Ascending aorta (tissue), 2 donors: ENCODE measurements around the gene PIGM. TPM values are rescaled to one million over a fixed set of nuclear protein-coding genes. Genes with fewer than 3 reads are reported as not detected.
A peak's percentile ranks its signal among the peaks of the same experiment; 100 is the strongest.

ENCODE experiments used
- DNase-seq, 2 donors: peaks; one replicate each; pipeline ENCODE4 v3.0.0-alpha.2; 2019; ENCODE audit warnings: low spot score in 2 of 2
- H3K27ac ChIP-seq, 2 donors: fragments of 200-600 bp; sonication (generic); one replicate each; pipeline ENCODE4 v1.5.1; 2016 to 2017; ENCODE audit warnings: mild to moderate bottlenecking in 1 of 2
- H3K27me3 ChIP-seq: fragments of 200-600 bp; sonication (generic); one replicate; pipeline ENCODE4 v1.5.1; 2017
- H3K36me3 ChIP-seq, 2 donors: fragments of 200-600 bp; sonication (generic); one replicate each; pipeline ENCODE4 v1.5.1; 2016
- H3K4me1 ChIP-seq, 2 donors: fragments of 200-600 bp; sonication (generic); one replicate each; pipeline ENCODE4 v1.5.1; 2016 to 2017; ENCODE audit warnings: mild to moderate bottlenecking in 1 of 2
- H3K4me3 ChIP-seq, 2 donors: fragments of 200-600 bp; sonication (generic); one replicate each; pipeline ENCODE4 v1.5.1; 2016 to 2017; ENCODE audit warnings: mild to moderate bottlenecking in 1 of 2
- H3K9me3 ChIP-seq, 2 donors: fragments of 200-600 bp; sonication (generic); one replicate each; pipeline ENCODE4 v1.5.1; 2016
- intact Hi-C: fragments of 100-400 bp; cut with DNase I; formaldehyde crosslinking; loops from one replicate; pipeline ENCODE4 v1.15.1; 2023
- total RNA-seq: library from RNA; depleted of rRNA; stranded (reverse); fragments of >200 nt; gene quantifications from one replicate; pipeline ENCODE4 v1.1.0, GENCODE V29; 2016
- TF ChIP-seq, protein P1 (sequence below), 3 experiments: fragments of 200-600 bp in 2 of 3; fragments of 450-650 bp in 1 of 3; sonication (generic) in 2 of 3; IDR thresholded peaks; one replicate each; pipeline ENCODE4 v1.5.1; 2016 to 2019; ENCODE audit warnings: antibody characterized with exemption in 3 of 3, mild to moderate bottlenecking in 1 of 3, moderate library complexity in 1 of 3

Gene PIGM
- total RNA-seq, 1 donor from 2014 or later, result 6.1 TPM

- H3K27me3 ChIP-seq, result no peaks in the 10 kb centered on the region
- H3K4me3 ChIP-seq, result no peak overlapping the region
- no peak overlapping the region for H3K27ac ChIP-seq
- H3K36me3 ChIP-seq, result no peaks in the 10 kb centered on the region
- TF ChIP-seq, protein P1, sequence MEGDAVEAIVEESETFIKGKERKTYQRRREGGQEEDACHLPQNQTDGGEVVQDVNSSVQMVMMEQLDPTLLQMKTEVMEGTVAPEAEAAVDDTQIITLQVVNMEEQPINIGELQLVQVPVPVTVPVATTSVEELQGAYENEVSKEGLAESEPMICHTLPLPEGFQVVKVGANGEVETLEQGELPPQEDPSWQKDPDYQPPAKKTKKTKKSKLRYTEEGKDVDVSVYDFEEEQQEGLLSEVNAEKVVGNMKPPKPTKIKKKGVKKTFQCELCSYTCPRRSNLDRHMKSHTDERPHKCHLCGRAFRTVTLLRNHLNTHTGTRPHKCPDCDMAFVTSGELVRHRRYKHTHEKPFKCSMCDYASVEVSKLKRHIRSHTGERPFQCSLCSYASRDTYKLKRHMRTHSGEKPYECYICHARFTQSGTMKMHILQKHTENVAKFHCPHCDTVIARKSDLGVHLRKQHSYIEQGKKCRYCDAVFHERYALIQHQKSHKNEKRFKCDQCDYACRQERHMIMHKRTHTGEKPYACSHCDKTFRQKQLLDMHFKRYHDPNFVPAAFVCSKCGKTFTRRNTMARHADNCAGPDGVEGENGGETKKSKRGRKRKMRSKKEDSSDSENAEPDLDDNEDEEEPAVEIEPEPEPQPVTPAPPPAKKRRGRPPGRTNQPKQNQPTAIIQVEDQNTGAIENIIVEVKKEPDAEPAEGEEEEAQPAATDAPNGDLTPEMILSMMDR (IDR thresholded peaks at IDR 0.05), result no peak
- intact Hi-C loops, result loop anchor here (5.0 kb wide), 1 partner anchor 34 kb away; the partner anchor contains the start of gene KCNJ9
- DNase-seq, result no peak
- no peaks in the 10 kb centered on the region for H3K9me3 ChIP-seq
- peaks cover 0 to 7% of the 10 kb centered on the region in 2 donors for H3K4me1 ChIP-seq
These were observed 16.5 kb upstream of the PIGM start for GRCh38 chr1:160048335-160048734.

- DNase-seq, result no peak
- H3K36me3 ChIP-seq, result no peaks in the 10 kb centered on the region
- peaks cover 0 to 7% of the 10 kb centered on the region in 2 donors for H3K4me1 ChIP-seq
- intact Hi-C loops, result loop anchor here (5.0 kb wide), 1 partner anchor 35 kb away; the partner anchor contains the start of gene KCNJ9
- H3K27me3 ChIP-seq, result no peaks in the 10 kb centered on the region
- no peak overlapping the region for H3K27ac ChIP-seq
- TF ChIP-seq, protein P1 (IDR thresholded peaks at IDR 0.05), result no peak
- peak overlapping the region; percentile 13 to 46 for H3K4me3 ChIP-seq
- H3K9me3 ChIP-seq, result no peaks in the 10 kb centered on the region
These were observed 15.6 kb upstream of the PIGM start for GRCh38 chr1:160047111-160047991.

DNA sequence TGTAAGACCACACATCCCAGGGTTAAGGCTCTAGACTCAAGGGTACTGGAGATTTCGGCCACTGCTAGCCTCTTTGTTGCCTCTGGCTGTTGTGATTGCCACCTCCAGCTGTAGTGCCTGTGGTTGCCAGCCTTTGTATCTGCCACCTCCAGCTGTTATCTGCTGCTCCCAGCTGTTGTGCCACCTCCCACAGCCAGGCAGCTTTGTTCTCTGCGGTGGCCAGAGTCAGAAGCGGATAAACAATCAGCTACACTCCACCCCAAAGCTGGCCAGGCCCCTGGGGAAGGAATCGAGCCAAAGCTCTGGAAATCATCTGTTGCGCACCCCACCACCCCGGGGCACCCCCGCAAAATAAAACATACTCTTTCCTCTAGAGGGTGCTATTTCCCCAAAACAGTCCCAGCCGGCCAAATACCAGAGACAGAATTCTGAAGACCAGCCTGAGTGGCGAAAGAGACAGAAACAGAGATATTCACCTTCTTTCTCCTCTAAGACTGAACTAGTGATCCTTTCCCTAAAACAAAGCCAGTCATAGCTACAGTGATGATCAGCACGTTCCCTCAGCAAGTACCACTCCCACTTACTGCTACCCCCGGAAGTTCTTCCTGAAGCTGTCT lies 14.8 kb upstream of the PIGM start:
- intact Hi-C loops, result loop anchor here (5.0 kb wide), 1 partner anchor 36 kb away; the partner anchor contains the start of gene KCNJ9
- peaks cover 0 to 7% of the 10 kb centered on the region in 2 donors for H3K4me1 ChIP-seq
- no peak overlapping the region for H3K27ac ChIP-seq
- peak overlapping the region; percentile 13 to 46 for H3K4me3 ChIP-seq
- TF ChIP-seq, protein P1 (IDR thresholded peaks at IDR 0.05), result peak; percentile 55 to 70 (median 58)
- peak in 1 of 2 donors; percentile 67 for DNase-seq
- no peaks in the 10 kb centered on the region for H3K9me3 ChIP-seq
- no peaks in the 10 kb centered on the region for H3K27me3 ChIP-seq
- H3K36me3 ChIP-seq, result no peaks in the 10 kb centered on the region

- Histone ChIP-seq H3K27ac (no peak overlapping the region), H3K36me3 (no peaks in the 10 kb centered on the region), H3K9me3 (no peaks in the 10 kb centered on the region), H3K4me3 (no peak overlapping the region), H3K4me1 (peaks cover 0 to 7% of the 10 kb centered on the region in 2 donors), H3K27me3 (no peaks in the 10 kb centered on the region)
- TF ChIP-seq, protein P1 (IDR thresholded peaks at IDR 0.05), result no peak
- intact Hi-C loops, result loop anchor here (5.0 kb wide), 1 partner anchor 37 kb away; the partner anchor contains the start of gene KCNJ9
- no peak for DNase-seq
These were observed 13.9 kb upstream of the PIGM start for GRCh38 chr1:160045653-160046052.

- H3K27ac ChIP-seq, result no peak overlapping the region
- intact Hi-C loops, result no loop called here
These were observed 11.8 kb upstream of the PIGM start for GRCh38 chr1:160043543-160043942.

More at GRCh38 chr1:160043543-160043942, 11.8 kb upstream of the PIGM start:
- TF ChIP-seq, protein P1 (IDR thresholded peaks at IDR 0.05), result no peak
- peaks cover 0 to 7% of the 10 kb centered on the region in 2 donors for H3K4me1 ChIP-seq
- H3K9me3 ChIP-seq, result no peaks in the 10 kb centered on the region
- H3K36me3 ChIP-seq, result no peaks in the 10 kb centered on the region
- no peaks in the 10 kb centered on the region for H3K27me3 ChIP-seq
- no peak for DNase-seq
- H3K4me3 ChIP-seq, result no peak overlapping the region
